Thyroid gland (tissue), 4 donors: ENCODE measurements around the gene SHQ1.

ENCODE experiments used
- CTCF ChIP-seq, 6 experiments: fragments of 200-600 bp in 3 of 6; fragments of 450-650 bp in 3 of 6; sonication (generic) in 3 of 6; IDR thresholded peaks; one replicate each; pipeline ENCODE4 v1.5.1; 2016 to 2019; ENCODE audit warnings: antibody characterized with exemption in 6 of 6, mild to moderate bottlenecking in 2 of 6, inconsistent platforms in 1 of 6, moderate library complexity in 1 of 6
- POLR2A ChIP-seq, 2 donors: fragments of 450-650 bp; IDR thresholded peaks; one replicate each; pipeline ENCODE4 v1.6.1; 2017; ENCODE audit warnings: antibody characterized with exemption in 2 of 2, mild to moderate bottlenecking in 2 of 2, moderate library complexity in 1 of 2

- TF ChIP-seq CTCF (IDR thresholded peaks at IDR 0.05): no peak
- no peak for TF ChIP-seq POLR2A (IDR thresholded peaks at IDR 0.05)
These were observed 124.2 kb downstream of the SHQ1 start for GRCh38 chr3:72724070-72724469.
